Epithelial cell of esophagus (primary cell): ENCODE measurements around the gene CALD1.
A peak's percentile ranks its signal among the peaks of the same experiment; 100 is the strongest.

Experiments
- DNase-seq: peaks from one replicate; pipeline ENCODE4 v3.0.0; 2010; ENCODE audit warnings: low read depth
- H3K4me3 ChIP-seq: 2 replicates; pipeline ENCODE4 v1.5.1; 2011; ENCODE audit warnings: mild to moderate bottlenecking, low read length, control low read depth
- CTCF ChIP-seq: IDR thresholded peaks from 2 replicates; pipeline ENCODE4 v1.5.1; 2011; ENCODE audit warnings: low read depth, mild to moderate bottlenecking, low read length, control low read depth, inconsistent platforms; ENCODE audit not compliant: insufficient read depth; ENCODE audit errors: missing control alignments

Gene CALD1

GRCh38 chr7:134947831-134948230 lies 168.4 kb downstream of the CALD1 start:
- H3K4me3 ChIP-seq, result no peak overlapping the region
- TF ChIP-seq CTCF, result no peak
- no peak for DNase-seq

- no peak for TF ChIP-seq CTCF
- no peak overlapping the region for H3K4me3 ChIP-seq
- DNase-seq, result no peak
These were observed 168.8 kb downstream of the CALD1 start for GRCh38 chr7:134948246-134948645.

GRCh38 chr7:134948736-134949135 lies 169.3 kb downstream of the CALD1 start:
- peak; percentile 68 for DNase-seq
- H3K4me3 ChIP-seq, result no peak overlapping the region
- no peak for TF ChIP-seq CTCF

- TF ChIP-seq CTCF, result no peak
- no peak for DNase-seq
- no peak overlapping the region for H3K4me3 ChIP-seq
These were observed 169.7 kb downstream of the CALD1 start for GRCh38 chr7:134949171-134949570.

- peak; percentile 25 for DNase-seq
- no peak overlapping the region for H3K4me3 ChIP-seq
- peak; percentile 44 for TF ChIP-seq CTCF
These were observed 175.0 kb downstream of the CALD1 start for GRCh38 chr7:134954197-134955082.

GRCh38 chr7:134957005-134957404 lies 177.6 kb downstream of the CALD1 start:
- no peak for DNase-seq
- no peak for TF ChIP-seq CTCF
- no peak overlapping the region for H3K4me3 ChIP-seq

- no peak overlapping the region for H3K4me3 ChIP-seq
- TF ChIP-seq CTCF, result no peak
- DNase-seq, result no peak
These were observed 180.4 kb downstream of the CALD1 start for GRCh38 chr7:134959810-134960209.
